Hepatocyte (in vitro differentiated cells): ENCODE data around the gene ZNF488. TPM values are rescaled to one million over a fixed set of nuclear protein-coding genes. Genes with fewer than 3 reads are reported as not detected.

Experiments
- DNase-seq: peaks from one replicate; pipeline ENCODE4 v3.0.0-alpha.2; 2016; ENCODE audit warnings: low spot score
- H2AFZ ChIP-seq: fragments of 200-600 bp; sonication (generic); 2 replicates; pipeline ENCODE4 v1.6.0; 2016; ENCODE audit warnings: antibody characterized with exemption, mild to moderate bottlenecking
- H3K27ac ChIP-seq: fragments of 200-600 bp; sonication (generic); 2 replicates; pipeline ENCODE4 v1.5.1; 2016; ENCODE audit warnings: mild to moderate bottlenecking
- H3K27me3 ChIP-seq: fragments of 200-600 bp; sonication (generic); 2 replicates; pipeline ENCODE4 v1.6.1; 2016
- H3K36me3 ChIP-seq: fragments of 200-600 bp; sonication (generic); replicated peaks from 2 replicates; pipeline ENCODE4 v1.5.1; 2016; ENCODE audit warnings: low read depth; ENCODE audit not compliant: insufficient read depth
- H3K4me1 ChIP-seq: fragments of 200-600 bp; sonication (generic); 2 replicates; pipeline ENCODE4 v1.5.1; 2016; ENCODE audit warnings: mild to moderate bottlenecking, moderate library complexity; ENCODE audit not compliant: insufficient read depth
- H3K4me2 ChIP-seq: fragments of 200-600 bp; sonication (generic); 2 replicates; pipeline ENCODE4 v1.6.0; 2016
- H3K4me3 ChIP-seq: fragments of 200-600 bp; sonication (generic); 2 replicates; pipeline ENCODE4 v1.5.1; 2016; ENCODE audit warnings: mild to moderate bottlenecking
- H3K79me2 ChIP-seq: fragments of 200-600 bp; sonication (generic); 2 replicates; pipeline ENCODE4 v1.6.0; 2017; ENCODE audit warnings: mild to moderate bottlenecking
- H3K9me2 ChIP-seq: fragments of 200-600 bp; sonication (generic); replicated peaks from 2 replicates; pipeline ENCODE4 v1.6.0; 2017; ENCODE audit warnings: mild to moderate bottlenecking; ENCODE audit not compliant: insufficient read depth
- H3K9me3 ChIP-seq: fragments of 200-600 bp; sonication (generic); 2 replicates; pipeline ENCODE4 v1.5.1; 2016; ENCODE audit warnings: low read depth, mild to moderate bottlenecking
- H4K20me1 ChIP-seq: fragments of 200-600 bp; sonication (generic); 2 replicates; pipeline ENCODE4 v1.6.0; 2016; ENCODE audit warnings: mild to moderate bottlenecking; ENCODE audit not compliant: insufficient read depth, poor library complexity, severe bottlenecking
- CTCF ChIP-seq: fragments of 200-600 bp; sonication (generic); IDR thresholded peaks from 2 replicates; pipeline ENCODE4 v1.5.1; 2016; ENCODE audit warnings: antibody characterized with exemption, mild to moderate bottlenecking; ENCODE audit not compliant: poor library complexity
- EZH2 ChIP-seq: fragments of 200-600 bp; sonication (generic); IDR thresholded peaks from 2 replicates; pipeline ENCODE4 v1.6.1; 2016; ENCODE audit warnings: antibody characterized with exemption, mild to moderate bottlenecking, borderline replicate concordance
- EZH2phosphoT487 ChIP-seq: fragments of 200-600 bp; sonication (generic); IDR thresholded peaks from one replicate; pipeline ENCODE4 v1.6.1; 2018; ENCODE audit warnings: antibody characterized with exemption, mild to moderate bottlenecking, low read depth, moderate library complexity; ENCODE audit not compliant: unreplicated experiment, severe bottlenecking
- WGBS: methylation state at CpG from one replicate; pipeline ENCODE4 v1.1.6; 2016; ENCODE audit warnings: low lambda C conversion rate; ENCODE audit errors: missing lambda C conversion rate; 5-methylcytosine and 5-hydroxymethylcytosine counted together
- polyA plus RNA-seq: library from polyadenylated mRNA; unstranded; fragments of >200 nt; fragmentation: Nextera tagmentation; extraction: Ambion mirVana; gene quantifications from 2 replicates; pipeline ENCODE4 v1.2.1, GENCODE V29; 2016
- total RNA-seq: library from RNA; depleted of rRNA; stranded (reverse); fragments of >200 nt; gene quantifications from 2 replicates; pipeline ENCODE4 v1.2.3, GENCODE V29; 2014

The ZNF488 gene
- total and polyA plus RNA-seq, 2 experiments from 2014 or later = 1.2 to 2.5 TPM

GRCh38 chr10:47331491-47331890, 52.6 kb downstream of the ZNF488 start:
- DNase-seq = no peak
- Histone ChIP-seq H3K27ac (no peak overlapping the region), H2AFZ (no peak overlapping the region)

GRCh38 chr10:47330804-47331203, 53.3 kb downstream of the ZNF488 start:
- Histone ChIP-seq H3K4me1 (peaks cover 5% of the 10 kb centered on the region), H3K79me2 (no peaks in the 10 kb centered on the region), H3K4me2 (no peak overlapping the region), H4K20me1 (no peaks in the 10 kb centered on the region), H3K9me2 (no peaks in the 10 kb centered on the region), H3K27ac (no peak overlapping the region), H3K9me3 (no peaks in the 10 kb centered on the region), H2AFZ (no peak overlapping the region), H3K36me3 (no peaks in the 10 kb centered on the region), H3K4me3 (no peak overlapping the region), H3K27me3 (no peaks in the 10 kb centered on the region)
- TF ChIP-seq EZH2 (no peak), EZH2phosphoT487 (no peak), CTCF (no peak)
- DNase-seq = no peak
- 78% methylated on average over 3 of the region's 3 CpGs for WGBS

More at GRCh38 chr10:47331491-47331890, 52.6 kb downstream of the ZNF488 start:
- WGBS = 94% methylated on average over 9 of the region's 9 CpGs
- no peaks in the 10 kb centered on the region for H3K9me2 ChIP-seq
- H3K9me3 ChIP-seq = no peaks in the 10 kb centered on the region
- H3K36me3 ChIP-seq = no peaks in the 10 kb centered on the region
- H3K27me3 ChIP-seq = no peaks in the 10 kb centered on the region
- H3K4me1 ChIP-seq = peaks cover 5% of the 10 kb centered on the region
- H3K4me2 ChIP-seq = no peak overlapping the region
- no peaks in the 10 kb centered on the region for H3K79me2 ChIP-seq
- TF ChIP-seq EZH2phosphoT487 (no peak), CTCF (no peak), EZH2 (no peak)
- no peaks in the 10 kb centered on the region for H4K20me1 ChIP-seq
- H3K4me3 ChIP-seq = no peak overlapping the region

GRCh38 chr10:47330366-47330765, 53.7 kb downstream of the ZNF488 start:
- Histone ChIP-seq H3K27ac (no peak overlapping the region), H3K27me3 (no peaks in the 10 kb centered on the region), H3K36me3 (no peaks in the 10 kb centered on the region), H3K79me2 (no peaks in the 10 kb centered on the region), H2AFZ (no peak overlapping the region), H3K4me3 (no peak overlapping the region), H3K4me1 (peaks cover 5% of the 10 kb centered on the region), H3K4me2 (no peak overlapping the region), H4K20me1 (no peaks in the 10 kb centered on the region), H3K9me3 (no peaks in the 10 kb centered on the region), H3K9me2 (no peaks in the 10 kb centered on the region)
- no peak for DNase-seq
- TF ChIP-seq EZH2phosphoT487 (no peak), EZH2 (no peak), CTCF (no peak)
- 94% methylated on average over 3 of the region's 3 CpGs for WGBS

GRCh38 chr10:47329855-47330254, 54.2 kb downstream of the ZNF488 start:
- Histone ChIP-seq H3K27me3 (no peaks in the 10 kb centered on the region), H3K4me1 (peaks cover 5% of the 10 kb centered on the region), H3K9me3 (no peaks in the 10 kb centered on the region), H3K79me2 (no peaks in the 10 kb centered on the region), H3K9me2 (no peaks in the 10 kb centered on the region), H3K27ac (no peak overlapping the region), H2AFZ (no peak overlapping the region), H3K4me2 (no peak overlapping the region), H3K4me3 (no peak overlapping the region), H4K20me1 (no peaks in the 10 kb centered on the region), H3K36me3 (no peaks in the 10 kb centered on the region)
- DNase-seq = no peak
- 85% methylated on average over 4 of the region's 4 CpGs for WGBS
- no peak for TF ChIP-seq EZH2phosphoT487
- no peak for TF ChIP-seq EZH2
- TF ChIP-seq CTCF = no peak
